ENCODE measurements around the gene IGF2BP2.

IGF2BP2 gene

GRCh38 chr3:185732782-185733181, 92.1 kb downstream of the IGF2BP2 start:
- no peak overlapping the region for H3K4me3 ChIP-seq (ENCODE audit: extremely low read depth, insufficient read depth, low read length, poor library complexity, severe bottlenecking)
- peak overlapping the region; percentile 92 for H3K27ac ChIP-seq (ENCODE audit: low read depth, low read length, severe bottlenecking)
- peaks cover 59% of the 10 kb centered on the region for H3K4me1 ChIP-seq (ENCODE audit: control insufficient read depth, insufficient read depth, low read length, poor library complexity, severe bottlenecking)
- H3K36me3 ChIP-seq (ENCODE audit: control insufficient read depth, insufficient read depth, low read length), result peaks cover 2% of the 10 kb centered on the region
- no peaks in the 10 kb centered on the region for H3K9me3 ChIP-seq (ENCODE audit: control insufficient read depth, low read length)
- WGBS, 2 experiments (ENCODE audit: insufficient coverage in 2 of 2), result 40% methylated on average over 1 of the region's 1 CpG; no CpG with 5 or more reads in 1 of the 2 experiments

GRCh38 chr3:185730550-185730949, 94.3 kb downstream of the IGF2BP2 start:
- H3K4me1 ChIP-seq (ENCODE audit: control insufficient read depth, insufficient read depth, low read length, poor library complexity, severe bottlenecking), result peaks cover 64% of the 10 kb centered on the region
- no peaks in the 10 kb centered on the region for H3K9me3 ChIP-seq (ENCODE audit: control insufficient read depth, low read length)
- WGBS, 2 experiments (ENCODE audit: insufficient coverage in 2 of 2), result 98% methylated on average over 7 of the region's 8 CpGs
- H3K4me3 ChIP-seq (ENCODE audit: extremely low read depth, insufficient read depth, low read length, poor library complexity, severe bottlenecking), result no peak overlapping the region
- H3K36me3 ChIP-seq (ENCODE audit: control insufficient read depth, insufficient read depth, low read length), result peaks cover 15% of the 10 kb centered on the region
- H3K27ac ChIP-seq (ENCODE audit: low read depth, low read length, severe bottlenecking), result no peak overlapping the region

DNA sequence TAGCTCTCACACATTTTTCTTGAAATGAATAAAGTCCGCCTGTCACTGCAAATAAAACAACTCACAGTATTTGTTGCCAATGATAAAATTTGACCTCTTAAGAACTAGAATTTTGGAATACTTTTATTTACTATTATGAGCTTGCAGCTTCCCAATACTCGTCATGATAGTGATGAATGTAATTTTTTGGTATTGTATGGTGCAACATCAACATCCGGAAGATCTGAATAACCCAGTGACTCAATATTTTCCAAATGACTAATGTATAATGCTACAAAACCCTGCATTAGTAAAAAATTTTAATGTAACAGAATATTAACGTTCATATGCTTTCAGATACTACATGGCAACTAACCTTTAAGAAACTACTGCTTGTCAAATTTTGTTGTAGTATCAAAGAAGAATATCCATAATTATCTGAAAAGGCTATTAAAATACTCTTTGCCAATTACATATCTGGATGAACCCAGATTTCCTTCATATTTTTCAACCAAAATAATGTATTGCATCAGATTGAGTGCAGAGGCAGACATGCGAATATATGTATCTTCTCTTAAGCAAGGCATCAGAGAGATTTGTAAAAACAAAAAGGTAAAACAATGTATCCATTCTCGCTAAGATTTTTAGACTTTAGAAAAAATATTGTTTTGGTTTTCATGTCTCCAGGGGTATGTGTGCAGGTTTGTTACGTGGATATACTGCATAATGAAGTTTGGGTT, 95.3 kb downstream of the IGF2BP2 start:
- peaks cover 70% of the 10 kb centered on the region for H3K4me1 ChIP-seq (ENCODE audit: control insufficient read depth, insufficient read depth, low read length, poor library complexity, severe bottlenecking)
- H3K4me3 ChIP-seq (ENCODE audit: extremely low read depth, insufficient read depth, low read length, poor library complexity, severe bottlenecking), result no peak overlapping the region
- H3K27ac ChIP-seq (ENCODE audit: low read depth, low read length, severe bottlenecking), result no peak overlapping the region
- H3K9me3 ChIP-seq (ENCODE audit: control insufficient read depth, low read length), result peaks cover 3% of the 10 kb centered on the region
- H3K36me3 ChIP-seq (ENCODE audit: control insufficient read depth, insufficient read depth, low read length), result peaks cover 26% of the 10 kb centered on the region
- 94% methylated on average over 3 of the region's 7 CpGs; no CpG with 5 or more reads in 1 of the 2 experiments for WGBS, 2 experiments (ENCODE audit: insufficient coverage in 2 of 2)

DNA sequence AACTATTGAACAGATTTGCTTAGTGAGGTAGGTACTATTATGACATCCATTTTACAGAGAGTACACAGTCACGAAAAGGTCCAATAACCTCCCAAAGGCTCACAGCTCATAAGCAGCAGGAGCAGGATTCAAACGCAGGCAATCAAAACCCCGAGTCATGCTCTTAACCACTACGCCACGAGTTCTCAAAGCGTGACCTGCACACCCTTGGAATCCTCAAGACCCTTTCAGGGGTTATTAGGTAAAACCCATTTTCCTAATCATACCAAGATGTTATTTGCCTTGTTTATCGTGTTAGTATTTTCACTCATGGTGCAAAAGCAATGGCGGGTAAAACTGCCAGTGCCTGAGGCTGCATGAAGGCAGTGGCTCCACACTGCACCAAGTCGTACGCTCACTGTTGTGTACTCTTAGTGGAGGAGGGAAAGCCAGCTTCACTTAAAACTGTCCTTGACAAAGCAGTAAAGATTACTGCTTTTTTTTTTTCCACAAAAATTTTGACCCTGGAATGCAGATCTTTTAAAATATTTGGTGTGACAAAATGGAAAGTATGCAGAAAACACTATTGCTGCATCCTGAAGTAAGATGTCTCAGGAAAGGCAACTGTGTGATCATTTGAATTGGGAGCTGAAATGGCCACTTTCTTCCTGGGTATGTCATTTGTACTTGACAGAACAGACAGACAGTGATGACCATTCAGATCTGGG, 96.1 kb downstream of the IGF2BP2 start:
- Histone ChIP-seq H3K36me3 (ENCODE audit: control insufficient read depth, insufficient read depth, low read length) (peaks cover 32% of the 10 kb centered on the region), H3K4me1 (ENCODE audit: control insufficient read depth, insufficient read depth, low read length, poor library complexity, severe bottlenecking) (peaks cover 66% of the 10 kb centered on the region), H3K27ac (ENCODE audit: low read depth, low read length, severe bottlenecking) (peak overlapping the region; percentile 62), H3K4me3 (ENCODE audit: extremely low read depth, insufficient read depth, low read length, poor library complexity, severe bottlenecking) (no peak overlapping the region), H3K9me3 (ENCODE audit: control insufficient read depth, low read length) (peaks cover 3% of the 10 kb centered on the region)
- 88 to 97% methylated on average over 5 to 8 of the region's 10 CpGs for WGBS, 2 experiments (ENCODE audit: insufficient coverage in 2 of 2)

DNA sequence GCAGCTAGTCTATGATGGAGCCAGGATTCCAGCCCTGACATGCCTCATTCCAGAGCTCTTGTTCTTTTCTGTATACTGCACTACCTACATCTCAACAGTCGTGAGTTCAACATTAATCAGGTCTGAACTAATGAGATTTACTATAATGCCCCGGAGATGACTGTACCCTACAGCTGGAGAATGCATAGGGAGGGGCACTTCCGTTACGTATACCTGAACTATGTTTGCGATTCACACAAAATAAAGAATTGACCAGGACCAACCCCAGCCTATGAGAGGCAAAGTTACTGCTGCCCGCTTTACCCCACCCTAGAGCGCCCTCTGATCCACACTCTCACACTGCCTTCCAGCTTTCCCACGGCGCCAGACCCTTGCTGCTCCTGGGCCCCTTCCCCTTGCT, 97.0 kb downstream of the IGF2BP2 start:
- Histone ChIP-seq H3K27ac (ENCODE audit: low read depth, low read length, severe bottlenecking) (no peak overlapping the region), H3K4me1 (ENCODE audit: control insufficient read depth, insufficient read depth, low read length, poor library complexity, severe bottlenecking) (peaks cover 58% of the 10 kb centered on the region), H3K36me3 (ENCODE audit: control insufficient read depth, insufficient read depth, low read length) (peaks cover 36% of the 10 kb centered on the region), H3K4me3 (ENCODE audit: extremely low read depth, insufficient read depth, low read length, poor library complexity, severe bottlenecking) (no peak overlapping the region), H3K9me3 (ENCODE audit: control insufficient read depth, low read length) (peaks cover 3% of the 10 kb centered on the region)
- 92 to 93% methylated on average over 8 to 9 of the region's 9 CpGs for WGBS, 2 experiments (ENCODE audit: insufficient coverage in 2 of 2)

DNA sequence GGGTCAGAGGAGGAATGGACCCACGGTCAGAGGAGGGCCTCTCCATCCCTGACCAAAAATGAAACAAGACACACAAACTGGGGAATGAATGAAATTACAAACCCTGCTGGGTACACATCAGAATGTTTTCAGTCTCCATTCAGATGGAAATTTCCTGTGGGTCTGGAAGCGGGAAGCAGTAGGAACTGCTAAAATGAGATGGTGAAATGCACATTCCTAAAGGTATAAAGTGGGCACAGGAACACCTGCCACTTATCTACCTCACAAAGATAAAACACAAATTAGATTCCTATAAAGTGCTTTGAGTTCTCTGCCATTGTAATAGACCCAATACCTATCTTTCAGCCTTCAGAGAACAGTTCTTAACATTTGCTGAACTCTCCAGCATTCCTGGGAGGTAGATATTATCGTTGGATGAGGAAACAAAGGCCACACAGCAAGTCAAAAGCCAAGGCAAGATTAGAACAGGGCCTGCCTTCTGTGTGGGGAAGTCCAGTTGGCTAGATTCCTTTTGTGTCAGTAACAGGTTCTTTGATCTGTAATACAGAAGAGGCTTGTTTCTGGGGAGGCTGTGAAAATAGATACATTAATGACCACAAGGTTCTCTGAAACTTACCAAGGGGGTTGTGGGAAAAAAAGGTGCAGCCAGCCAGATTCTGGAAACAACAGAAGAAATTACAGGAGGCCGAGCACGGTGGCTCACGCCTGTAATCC, 98.4 kb downstream of the IGF2BP2 start:
- 93 to 100% methylated on average over 3 to 5 of the region's 6 CpGs for WGBS, 2 experiments (ENCODE audit: insufficient coverage in 2 of 2)
- Histone ChIP-seq H3K27ac (ENCODE audit: low read depth, low read length, severe bottlenecking) (no peak overlapping the region), H3K4me1 (ENCODE audit: control insufficient read depth, insufficient read depth, low read length, poor library complexity, severe bottlenecking) (peaks cover 56% of the 10 kb centered on the region), H3K36me3 (ENCODE audit: control insufficient read depth, insufficient read depth, low read length) (peaks cover 42% of the 10 kb centered on the region), H3K4me3 (ENCODE audit: extremely low read depth, insufficient read depth, low read length, poor library complexity, severe bottlenecking) (no peak overlapping the region), H3K9me3 (ENCODE audit: control insufficient read depth, low read length) (peaks cover 3% of the 10 kb centered on the region)

- H3K9me3 ChIP-seq (ENCODE audit: control insufficient read depth, low read length), result peaks cover 3% of the 10 kb centered on the region
- no peak overlapping the region for H3K4me3 ChIP-seq (ENCODE audit: extremely low read depth, insufficient read depth, low read length, poor library complexity, severe bottlenecking)
- 83 to 100% methylated on average over 1 to 3 of the region's 3 CpGs for WGBS, 2 experiments (ENCODE audit: insufficient coverage in 2 of 2)
- H3K36me3 ChIP-seq (ENCODE audit: control insufficient read depth, insufficient read depth, low read length), result peaks cover 51% of the 10 kb centered on the region
- H3K27ac ChIP-seq (ENCODE audit: low read depth, low read length, severe bottlenecking), result peak overlapping the region; percentile 6
- peaks cover 60% of the 10 kb centered on the region for H3K4me1 ChIP-seq (ENCODE audit: control insufficient read depth, insufficient read depth, low read length, poor library complexity, severe bottlenecking)
Measured at GRCh38 chr3:185724761-185725160, 100.1 kb downstream of the IGF2BP2 start.

DNA sequence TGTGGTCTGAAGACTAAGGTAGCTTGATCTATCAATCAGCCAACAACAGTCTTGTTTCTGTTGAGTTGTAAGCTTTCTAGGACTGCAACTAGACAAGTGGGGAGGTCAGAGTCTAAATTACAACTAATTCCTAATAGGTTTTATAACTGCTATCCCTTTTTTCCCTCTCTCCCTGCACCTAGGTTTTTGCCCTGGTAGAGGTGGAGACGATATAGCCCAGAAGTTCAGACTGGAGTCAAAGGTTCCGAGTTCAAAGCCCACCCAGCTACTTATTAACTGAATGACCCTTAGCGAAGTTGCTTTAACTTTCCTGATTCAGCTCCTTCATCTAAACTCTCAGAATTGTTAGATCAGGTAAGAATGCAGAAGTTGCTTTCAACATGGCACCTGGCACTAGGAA, 100.6 kb downstream of the IGF2BP2 start:
- Histone ChIP-seq H3K36me3 (ENCODE audit: control insufficient read depth, insufficient read depth, low read length) (peaks cover 52% of the 10 kb centered on the region), H3K27ac (ENCODE audit: low read depth, low read length, severe bottlenecking) (no peak overlapping the region), H3K4me3 (ENCODE audit: extremely low read depth, insufficient read depth, low read length, poor library complexity, severe bottlenecking) (no peak overlapping the region), H3K4me1 (ENCODE audit: control insufficient read depth, insufficient read depth, low read length, poor library complexity, severe bottlenecking) (peaks cover 59% of the 10 kb centered on the region), H3K9me3 (ENCODE audit: control insufficient read depth, low read length) (peaks cover 3% of the 10 kb centered on the region)
- 100% methylated on average over 1 of the region's 3 CpGs; no CpG with 5 or more reads in 1 of the 2 experiments for WGBS, 2 experiments (ENCODE audit: insufficient coverage in 2 of 2)

DNA sequence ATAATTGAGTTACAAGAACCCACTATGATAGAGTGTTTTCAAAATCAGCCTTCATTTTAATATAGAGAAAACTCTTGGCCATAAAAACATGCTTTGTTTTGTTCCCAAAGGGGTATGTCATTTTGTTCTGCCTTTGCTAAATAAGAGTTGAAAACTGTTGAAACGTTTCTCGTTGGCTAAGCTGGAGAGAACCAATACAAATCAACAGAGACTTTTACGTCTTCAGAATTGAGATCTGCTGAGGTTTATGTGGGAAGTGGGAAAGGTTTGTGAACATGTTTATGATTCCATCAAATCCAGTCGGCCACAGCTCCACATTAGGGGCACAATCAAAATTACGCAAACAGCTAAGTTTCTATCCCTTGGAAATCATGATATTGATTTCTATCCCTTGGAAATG, 102.0 kb downstream of the IGF2BP2 start:
- Histone ChIP-seq H3K27ac (ENCODE audit: low read depth, low read length, severe bottlenecking) (no peak overlapping the region), H3K9me3 (ENCODE audit: control insufficient read depth, low read length) (peaks cover 3% of the 10 kb centered on the region), H3K36me3 (ENCODE audit: control insufficient read depth, insufficient read depth, low read length) (peaks cover 52% of the 10 kb centered on the region), H3K4me1 (ENCODE audit: control insufficient read depth, insufficient read depth, low read length, poor library complexity, severe bottlenecking) (peaks cover 58% of the 10 kb centered on the region), H3K4me3 (ENCODE audit: extremely low read depth, insufficient read depth, low read length, poor library complexity, severe bottlenecking) (no peak overlapping the region)
- 96% methylated on average over 4 of the region's 5 CpGs; no CpG with 5 or more reads in 1 of the 2 experiments for WGBS, 2 experiments (ENCODE audit: insufficient coverage in 2 of 2)

DNA sequence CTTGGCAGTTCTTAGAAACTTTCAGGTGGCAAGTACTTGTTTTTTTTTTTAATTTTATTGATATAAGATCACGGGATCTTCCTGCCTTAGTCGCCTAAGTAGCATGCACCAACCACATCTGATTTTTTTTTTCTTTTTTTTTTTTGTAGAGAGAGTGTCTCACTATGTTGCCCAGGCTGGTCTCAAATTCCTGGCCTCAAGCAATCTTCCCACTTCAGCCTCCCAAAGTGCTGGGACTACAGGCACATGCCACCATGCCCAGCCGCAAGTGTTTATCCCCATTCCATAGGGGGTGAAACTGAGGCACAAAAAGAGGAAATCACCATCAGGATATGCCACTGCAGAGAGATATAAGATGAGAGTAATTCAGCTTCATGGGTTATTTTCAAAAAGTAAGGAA, 102.9 kb downstream of the IGF2BP2 start:
- Histone ChIP-seq H3K9me3 (ENCODE audit: control insufficient read depth, low read length) (peaks cover 3% of the 10 kb centered on the region), H3K4me3 (ENCODE audit: extremely low read depth, insufficient read depth, low read length, poor library complexity, severe bottlenecking) (no peak overlapping the region), H3K27ac (ENCODE audit: low read depth, low read length, severe bottlenecking) (no peak overlapping the region), H3K36me3 (ENCODE audit: control insufficient read depth, insufficient read depth, low read length) (peaks cover 52% of the 10 kb centered on the region), H3K4me1 (ENCODE audit: control insufficient read depth, insufficient read depth, low read length, poor library complexity, severe bottlenecking) (peaks cover 59% of the 10 kb centered on the region)
- WGBS, 2 experiments (ENCODE audit: insufficient coverage in 2 of 2), result no CpG with 5 or more reads among the region's 3 CpGs
